ENCODE results near the gene KRTAP24-1. TPM values are rescaled to one million over a fixed set of nuclear protein-coding genes. Genes with fewer than 3 reads are reported as not detected.

The KRTAP24-1 gene, protein sequence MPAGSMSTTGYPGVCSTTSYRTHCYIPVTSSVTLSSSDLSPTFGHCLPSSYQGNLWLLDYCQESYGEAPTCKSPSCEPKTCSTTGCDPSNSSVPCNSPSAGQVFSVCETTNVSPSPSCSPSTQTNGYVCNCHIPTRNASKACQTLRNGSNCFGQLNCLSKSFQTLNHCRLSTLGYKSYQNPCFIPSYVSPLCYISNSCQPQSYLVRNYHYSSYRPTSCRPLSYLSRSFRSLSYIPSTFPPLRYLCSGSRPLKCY
- not detected for total RNA-seq

DNA sequence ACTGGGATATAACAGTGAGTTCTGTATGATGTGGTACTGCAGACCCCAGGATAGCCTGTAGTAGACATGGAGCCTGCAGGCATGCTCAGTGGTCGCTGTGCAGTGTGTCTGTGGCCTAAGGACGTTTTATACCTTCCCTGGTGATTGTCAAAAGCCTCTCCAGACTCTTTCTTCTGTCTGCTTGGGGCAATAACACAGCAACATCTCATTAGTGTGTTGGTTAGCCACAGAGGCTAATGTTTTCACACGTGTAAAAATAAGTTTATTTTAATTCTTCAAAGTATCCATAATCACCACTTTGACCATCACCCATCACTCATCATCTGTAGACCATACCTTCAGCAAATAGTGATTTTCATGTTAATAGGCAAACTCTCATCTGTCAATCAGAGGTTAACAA lies at the start of gene KRTAP24-1:
KRTAP24-1 (minus strand) TSS at position 101 of the 400 bp plus-strand sequence; CDS start at position 83, 18 bp downstream.

DNA sequence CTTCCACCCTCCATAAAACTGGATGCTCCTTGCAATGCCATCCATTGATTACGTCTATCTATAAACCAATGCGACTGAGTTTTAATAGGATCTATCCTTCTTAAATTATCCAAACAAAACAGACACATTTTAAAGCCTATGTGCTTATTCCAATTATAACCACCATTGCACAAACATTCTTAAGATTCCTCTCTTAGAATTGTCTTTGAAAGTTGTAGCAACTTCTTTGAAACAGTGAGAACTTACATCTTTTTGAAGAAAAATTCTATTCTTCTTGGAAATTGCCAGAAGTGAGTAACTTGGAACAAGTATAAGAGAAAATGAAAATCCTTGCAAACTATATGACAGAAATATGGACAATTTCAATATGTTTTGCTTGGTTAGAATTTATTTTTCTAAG lies 37.5 kb upstream of the KRTAP24-1 start, which contains the start of gene KRTAP26-1:
KRTAP26-1 (minus strand) TSS at position 101 of the 400 bp plus-strand sequence. CDS start 280 bp downstream, outside the sequence.

DNA sequence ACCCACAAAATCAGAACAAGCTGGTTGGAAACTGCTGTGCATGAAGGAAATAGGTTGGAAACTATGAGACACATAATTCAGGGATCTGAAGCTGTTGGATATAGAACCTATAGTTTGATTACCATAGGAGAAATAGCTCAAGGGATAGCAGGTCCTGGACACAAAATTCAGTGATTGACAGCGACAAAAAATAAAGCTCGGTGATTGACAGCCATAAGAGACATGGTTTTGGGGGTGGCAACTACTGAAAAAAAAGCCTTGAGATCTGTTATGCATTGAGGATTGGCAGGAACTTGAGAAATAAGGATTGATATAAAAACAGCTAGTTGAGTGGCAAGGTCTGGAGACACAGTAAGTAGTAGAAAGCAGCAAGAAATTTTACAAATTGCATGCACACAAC lies 6.5 kb upstream of the KRTAP24-1 start, which contains the start of gene KRTAP25-1:
KRTAP25-1 (minus strand) TSS at position 300 of the 400 bp plus-strand sequence; CDS start at position 276, 24 bp downstream.

Other genes starting within 250 kb of the KRTAP24-1 start
- not detected for gene CLDN17, start 116.1 kb downstream of the KRTAP24-1 start, total RNA-seq
- not detected for gene CLDN8, start 66.9 kb downstream of the KRTAP24-1 start, total RNA-seq
- gene KRTAP25-1, start 6.6 kb upstream of the KRTAP24-1 start, total RNA-seq = not detected
- gene KRTAP26-1, start 37.4 kb upstream of the KRTAP24-1 start, total RNA-seq = not detected
- gene KRTAP27-1, start 54.7 kb upstream of the KRTAP24-1 start, total RNA-seq = not detected
- not detected for gene KRTAP23-1, start 65.7 kb upstream of the KRTAP24-1 start, total RNA-seq
- not detected for gene KRTAP13-2, start 89.3 kb upstream of the KRTAP24-1 start, total RNA-seq
- not detected for gene KRTAP13-1, start 113.1 kb upstream of the KRTAP24-1 start, total RNA-seq
- not detected for gene KRTAP13-3, start 143.0 kb upstream of the KRTAP24-1 start, total RNA-seq
- not detected for gene KRTAP13-4, start 147.3 kb upstream of the KRTAP24-1 start, total RNA-seq
- gene KRTAP15-1, start 157.3 kb upstream of the KRTAP24-1 start, total RNA-seq = not detected
- 1 to 10 TPM in 1 of 2 donors, not detected in 1; 3.7 TPM for gene KRTAP19-1, start 197.4 kb upstream of the KRTAP24-1 start, total RNA-seq
- not detected for gene KRTAP19-2, start 204.5 kb upstream of the KRTAP24-1 start, total RNA-seq
- gene KRTAP19-3, start 209.1 kb upstream of the KRTAP24-1 start, total RNA-seq = not detected
- gene KRTAP19-4, start 214.2 kb upstream of the KRTAP24-1 start, total RNA-seq = not detected
- gene KRTAP19-5, start 219.2 kb upstream of the KRTAP24-1 start, total RNA-seq = not detected

Measured in melanocyte of skin (primary cell).